ENCODE results near the gene APH1A.

- no peak for TF ChIP-seq CTCF (conservative IDR thresholded peaks at IDR 0.05 in 1 of 2, IDR thresholded peaks at IDR 0.05 in 1 of 2; ENCODE audit: extremely low read depth in 1 of 2, insufficient read depth in 1 of 2, low read depth in 1 of 2, low read length in 2 of 2)
- TF ChIP-seq EZH2 (IDR thresholded peaks at IDR 0.05; ENCODE audit: borderline replicate concordance, low read length) = no peak
These were observed 13.1 kb upstream of the APH1A start, which contains the start of gene CIART for GRCh38 chr1:150281758-150282557.
